Fibroblast of lung (primary cell): ENCODE results near the gene SSB.

Experiments used
- CTCF ChIP-seq, 2 donors: IDR thresholded peaks in 1 of 2; conservative IDR thresholded peaks in 1 of 2; 1 replicate in 1 of 2; 2 replicates in 1 of 2; pipeline ENCODE4 v1.5.1; 2011 to 2012; ENCODE audit warnings: low read length in 2 of 2, control low read depth in 1 of 2, inconsistent platforms in 1 of 2, low read depth in 1 of 2, mild to moderate bottlenecking in 1 of 2
- EZH2 ChIP-seq: IDR thresholded peaks from 2 replicates; pipeline ENCODE4 v1.5.1; 2012; ENCODE audit warnings: low read length, control low read depth, mild to moderate bottlenecking; ENCODE audit errors: missing control alignments

- no peak for TF ChIP-seq CTCF (conservative IDR thresholded peaks at IDR 0.05 in 1 of 2, IDR thresholded peaks at IDR 0.05 in 1 of 2; ENCODE audit: low read depth in 1 of 2, low read length in 2 of 2)
- no peak for TF ChIP-seq EZH2
Observed at GRCh38 chr2:169838743-169839489, 40.2 kb downstream of the SSB start.
